ENCODE measurements around the gene BTD. TPM values are rescaled to one million over a fixed set of nuclear protein-coding genes. Genes with fewer than 3 reads are reported as not detected.

The BTD gene
- total and polyA plus RNA-seq, 12 donors = 9.9 to 148 (median 58.3) TPM

DNA sequence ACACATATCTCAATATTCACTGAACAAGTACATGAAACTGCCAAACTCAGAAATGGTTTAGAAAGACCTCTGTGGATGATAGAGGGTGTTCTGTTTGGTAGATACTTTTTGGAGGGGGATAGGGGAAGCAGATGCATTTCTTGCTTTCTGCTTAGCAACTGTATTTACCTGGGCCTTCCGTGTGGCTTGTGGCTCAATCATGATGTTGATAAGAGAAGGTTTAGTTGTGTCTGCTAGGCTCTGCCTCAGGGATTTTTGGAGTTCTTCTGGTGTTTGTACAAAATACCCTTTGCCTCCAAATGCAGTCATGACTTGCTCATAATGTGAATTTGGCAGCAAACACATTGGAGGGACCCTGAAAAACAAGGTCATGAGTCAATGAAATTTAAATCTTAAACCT lies 38.4 kb upstream of the BTD start:
- Histone ChIP-seq H3K9me3 (replicated peaks in 1 of 3) (no peaks in the 10 kb centered on the region), H3K4me1 (replicated peaks in 1 of 2) (peaks cover 0 to 13% of the 10 kb centered on the region in 2 donors), H3K27me3 (no peaks in the 10 kb centered on the region), H3K36me3 (replicated peaks in 1 of 2) (peaks cover 0 to 70% of the 10 kb centered on the region in 2 donors), H3K27ac (peak overlapping the region in 3 of 5 donors; percentile 23 to 62 (median 54)), H3K4me3 (no peak overlapping the region)
- TF ChIP-seq, protein P1, sequence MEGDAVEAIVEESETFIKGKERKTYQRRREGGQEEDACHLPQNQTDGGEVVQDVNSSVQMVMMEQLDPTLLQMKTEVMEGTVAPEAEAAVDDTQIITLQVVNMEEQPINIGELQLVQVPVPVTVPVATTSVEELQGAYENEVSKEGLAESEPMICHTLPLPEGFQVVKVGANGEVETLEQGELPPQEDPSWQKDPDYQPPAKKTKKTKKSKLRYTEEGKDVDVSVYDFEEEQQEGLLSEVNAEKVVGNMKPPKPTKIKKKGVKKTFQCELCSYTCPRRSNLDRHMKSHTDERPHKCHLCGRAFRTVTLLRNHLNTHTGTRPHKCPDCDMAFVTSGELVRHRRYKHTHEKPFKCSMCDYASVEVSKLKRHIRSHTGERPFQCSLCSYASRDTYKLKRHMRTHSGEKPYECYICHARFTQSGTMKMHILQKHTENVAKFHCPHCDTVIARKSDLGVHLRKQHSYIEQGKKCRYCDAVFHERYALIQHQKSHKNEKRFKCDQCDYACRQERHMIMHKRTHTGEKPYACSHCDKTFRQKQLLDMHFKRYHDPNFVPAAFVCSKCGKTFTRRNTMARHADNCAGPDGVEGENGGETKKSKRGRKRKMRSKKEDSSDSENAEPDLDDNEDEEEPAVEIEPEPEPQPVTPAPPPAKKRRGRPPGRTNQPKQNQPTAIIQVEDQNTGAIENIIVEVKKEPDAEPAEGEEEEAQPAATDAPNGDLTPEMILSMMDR (IDR thresholded peaks at IDR 0.05) = no peak
- TF ChIP-seq POLR2A (IDR thresholded peaks at IDR 0.05) = no peak
- DNase-seq = peak in 2 of 7 donors; percentile 21 to 27
- intact Hi-C loops (cut with DNase I) = no loop called here
- 36 to 63% (median 42%) methylated on average over 1 of the region's 1 CpG for WGBS, 4 donors

DNA sequence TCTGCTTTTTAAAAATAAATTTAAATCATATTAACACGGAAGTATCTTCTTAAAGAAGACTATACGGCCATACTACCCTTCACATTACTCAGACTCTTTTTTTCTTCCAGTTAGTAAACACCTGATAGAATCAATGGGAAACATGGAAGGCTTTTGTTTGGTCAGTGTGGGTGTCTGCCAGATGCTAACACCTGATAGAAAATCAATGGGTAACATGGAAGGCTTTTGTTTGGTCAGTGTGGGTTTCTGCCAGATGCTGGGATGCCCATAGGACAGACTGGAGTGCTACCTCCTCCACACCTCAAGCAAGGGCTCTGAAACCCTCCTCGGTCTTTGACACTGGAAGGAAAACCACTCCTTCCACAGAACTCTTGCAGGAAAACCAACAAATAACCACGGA lies 29.4 kb upstream of the BTD start:
- whole genome bisulfite sequencing, 4 donors = 84 to 94% (median 88%) methylated on average over 4 of the region's 4 CpGs
- no peak overlapping the region for H3K4me3 ChIP-seq
- TF ChIP-seq, protein P1 (IDR thresholded peaks at IDR 0.05) = no peak
- no peak for TF ChIP-seq POLR2A (IDR thresholded peaks at IDR 0.05)
- H3K27ac ChIP-seq = no peak overlapping the region
- no peak for DNase-seq
- intact Hi-C loops (cut with DNase I) = no loop called here
- H3K36me3 ChIP-seq (replicated peaks in 1 of 2) = peaks cover 0 to 22% of the 10 kb centered on the region in 2 donors
- no peaks in the 10 kb centered on the region for H3K27me3 ChIP-seq
- no peaks in the 10 kb centered on the region for H3K4me1 ChIP-seq (replicated peaks in 1 of 2)
- no peaks in the 10 kb centered on the region for H3K9me3 ChIP-seq (replicated peaks in 1 of 3)

DNA sequence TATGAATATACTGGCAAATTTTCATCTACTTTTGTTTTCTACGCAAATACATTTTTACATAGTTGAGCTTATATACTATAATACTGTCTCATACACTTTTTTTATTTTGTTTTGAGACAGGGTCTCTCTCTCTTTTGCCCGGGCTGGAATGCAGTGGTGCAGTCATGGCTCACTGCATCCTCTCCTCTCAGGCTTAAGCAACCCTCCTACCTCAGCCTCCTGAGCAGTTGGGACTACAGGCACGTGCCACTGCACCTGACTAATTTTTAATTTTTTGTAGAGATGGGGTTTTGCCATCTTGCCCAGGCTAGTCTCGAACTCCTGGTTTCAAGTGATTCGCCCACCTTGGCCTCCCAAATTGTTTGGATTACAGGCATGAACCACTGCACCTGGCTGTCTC lies 26.1 kb upstream of the BTD start:
- H3K4me1 ChIP-seq (replicated peaks in 1 of 2) = peaks cover 8 to 14% of the 10 kb centered on the region in 2 donors
- H3K9me3 ChIP-seq (replicated peaks in 1 of 3) = no peaks in the 10 kb centered on the region
- peaks cover 0 to 10% of the 10 kb centered on the region in 2 donors for H3K36me3 ChIP-seq (replicated peaks in 1 of 2)
- no peak overlapping the region for H3K27ac ChIP-seq
- TF ChIP-seq, protein P1 (IDR thresholded peaks at IDR 0.05) = no peak
- no peak for TF ChIP-seq POLR2A (IDR thresholded peaks at IDR 0.05)
- H3K4me3 ChIP-seq = no peak overlapping the region
- intact Hi-C loops (cut with DNase I) = no loop called here
- no peaks in the 10 kb centered on the region for H3K27me3 ChIP-seq
- DNase-seq = no peak
- WGBS, 4 donors = 96 to 98% (median 97%) methylated on average over 5 of the region's 5 CpGs

DNA sequence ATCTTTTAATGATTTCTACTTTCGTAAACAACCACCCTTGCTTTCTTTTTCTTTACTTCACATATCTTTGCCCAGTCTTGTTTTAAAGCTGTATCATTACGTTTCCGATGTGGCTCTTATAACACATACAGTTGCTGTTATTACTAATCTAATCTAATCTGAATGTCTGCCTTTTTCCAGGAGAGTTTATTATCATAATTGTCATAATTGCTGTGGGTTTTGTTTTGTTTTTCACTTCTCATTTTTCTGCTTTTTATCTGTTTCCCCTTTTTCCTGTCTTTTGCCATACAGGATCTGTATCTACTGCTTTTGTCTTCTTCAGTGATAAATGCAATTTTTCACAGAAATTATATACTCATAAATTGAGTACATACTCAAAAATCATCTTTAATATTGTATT lies 25.1 kb upstream of the BTD start:
- TF ChIP-seq POLR2A (IDR thresholded peaks at IDR 0.05) = no peak
- TF ChIP-seq, protein P1 (IDR thresholded peaks at IDR 0.05) = no peak
- Histone ChIP-seq H3K9me3 (replicated peaks in 1 of 3) (no peaks in the 10 kb centered on the region), H3K27me3 (no peaks in the 10 kb centered on the region), H3K4me3 (no peak overlapping the region), H3K4me1 (replicated peaks in 1 of 2) (peaks cover 8 to 14% of the 10 kb centered on the region in 2 donors), H3K27ac (no peak overlapping the region), H3K36me3 (replicated peaks in 1 of 2) (peaks cover 0 to 7% of the 10 kb centered on the region in 2 donors)
- DNase-seq = no peak
- intact Hi-C loops (cut with DNase I) = no loop called here
- 79 to 89% (median 83%) methylated on average over 3 of the region's 3 CpGs for WGBS, 4 donors

Data from adrenal gland (tissue), 12 donors.